HG02610 (cell line): ENCODE results near the gene ACTR1B.
"Not testable (repeated sequence)": the region's sequence is repeated elsewhere in the genome, so short reads cannot be mapped to it uniquely, and the experiment has no call there.

Source experiments
- ATAC-seq: cut with Tn5 transposase; IDR thresholded peaks from one replicate; pipeline ENCODE4 v1.9.1; 2021; ENCODE audit warnings: mild to moderate bottlenecking, moderate library complexity; ENCODE audit not compliant: unreplicated experiment

The ACTR1B gene

GRCh38 chr2:97663962-97664635 is at the start of gene ACTR1B:
ACTR1B (minus strand) TSS chr2:97664044; CDS start chr2:97663890, 154 bp downstream.
- ATAC-seq = peak; percentile 80

- ATAC-seq = no peak
Observed at GRCh38 chr2:97712693-97713295, 49.0 kb upstream of the ACTR1B start.

GRCh38 chr2:97712175-97712574 is 48.3 kb upstream of the ACTR1B start:
- ATAC-seq = not testable (repeated sequence)

- ATAC-seq = no peak
Observed at GRCh38 chr2:97711394-97711711, 47.5 kb upstream of the ACTR1B start.

- ATAC-seq = no peak
Observed at GRCh38 chr2:97708608-97709007, 44.8 kb upstream of the ACTR1B start.

GRCh38 chr2:97708048-97708380 is 44.2 kb upstream of the ACTR1B start:
- no peak for ATAC-seq

- no peak for ATAC-seq
Observed at GRCh38 chr2:97707362-97708047, 43.7 kb upstream of the ACTR1B start.

- ATAC-seq = no peak
Observed at GRCh38 chr2:97706708-97707345, 43.0 kb upstream of the ACTR1B start.

GRCh38 chr2:97706112-97706511 is 42.3 kb upstream of the ACTR1B start:
- ATAC-seq = no peak

GRCh38 chr2:97704989-97705388 is 41.1 kb upstream of the ACTR1B start:
- ATAC-seq = no peak

- no peak for ATAC-seq
Observed at GRCh38 chr2:97703741-97704140, 39.9 kb upstream of the ACTR1B start.

- no peak for ATAC-seq
Observed at GRCh38 chr2:97702731-97703470, 39.1 kb upstream of the ACTR1B start.

- no peak for ATAC-seq
Observed at GRCh38 chr2:97701851-97702465, 38.1 kb upstream of the ACTR1B start.

GRCh38 chr2:97701186-97701585 is 37.3 kb upstream of the ACTR1B start:
- no peak for ATAC-seq

- peak; percentile 43 for ATAC-seq
Observed at GRCh38 chr2:97699765-97700444, 36.1 kb upstream of the ACTR1B start.

GRCh38 chr2:97698530-97698929 is 34.7 kb upstream of the ACTR1B start:
- ATAC-seq = no peak

GRCh38 chr2:97697252-97698235 is 33.7 kb upstream of the ACTR1B start:
- ATAC-seq = peak; percentile 70

GRCh38 chr2:97695744-97696143 is 31.9 kb upstream of the ACTR1B start:
- no peak for ATAC-seq

GRCh38 chr2:97693476-97693875 is 29.6 kb upstream of the ACTR1B start:
- no peak for ATAC-seq
